ENCODE results near the gene PLXDC2.

DNA sequence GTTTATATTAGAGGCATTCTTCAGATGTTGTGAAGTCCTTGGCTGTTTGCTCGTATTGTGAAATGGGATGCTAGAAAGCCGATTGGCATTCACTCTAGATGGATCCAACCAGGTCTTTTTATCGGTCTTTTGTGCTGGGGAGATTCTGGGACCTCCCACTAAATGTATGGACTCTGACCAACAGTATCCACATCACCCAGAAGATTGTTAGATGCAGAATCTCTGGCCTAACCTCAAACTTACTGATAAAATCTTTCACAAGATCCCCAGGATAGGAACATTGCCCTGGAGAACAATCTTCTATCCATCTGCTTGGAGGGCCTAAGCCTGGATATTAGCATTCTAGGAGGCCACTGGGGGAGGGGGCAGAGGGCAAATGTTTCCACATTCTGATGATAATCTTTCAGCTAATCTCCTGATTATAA, 160.9 kb downstream of the PLXDC2 start:
- TF ChIP-seq, protein P1, sequence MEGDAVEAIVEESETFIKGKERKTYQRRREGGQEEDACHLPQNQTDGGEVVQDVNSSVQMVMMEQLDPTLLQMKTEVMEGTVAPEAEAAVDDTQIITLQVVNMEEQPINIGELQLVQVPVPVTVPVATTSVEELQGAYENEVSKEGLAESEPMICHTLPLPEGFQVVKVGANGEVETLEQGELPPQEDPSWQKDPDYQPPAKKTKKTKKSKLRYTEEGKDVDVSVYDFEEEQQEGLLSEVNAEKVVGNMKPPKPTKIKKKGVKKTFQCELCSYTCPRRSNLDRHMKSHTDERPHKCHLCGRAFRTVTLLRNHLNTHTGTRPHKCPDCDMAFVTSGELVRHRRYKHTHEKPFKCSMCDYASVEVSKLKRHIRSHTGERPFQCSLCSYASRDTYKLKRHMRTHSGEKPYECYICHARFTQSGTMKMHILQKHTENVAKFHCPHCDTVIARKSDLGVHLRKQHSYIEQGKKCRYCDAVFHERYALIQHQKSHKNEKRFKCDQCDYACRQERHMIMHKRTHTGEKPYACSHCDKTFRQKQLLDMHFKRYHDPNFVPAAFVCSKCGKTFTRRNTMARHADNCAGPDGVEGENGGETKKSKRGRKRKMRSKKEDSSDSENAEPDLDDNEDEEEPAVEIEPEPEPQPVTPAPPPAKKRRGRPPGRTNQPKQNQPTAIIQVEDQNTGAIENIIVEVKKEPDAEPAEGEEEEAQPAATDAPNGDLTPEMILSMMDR (IDR thresholded peaks at IDR 0.05): no peak
- TF ChIP-seq POLR2A (IDR thresholded peaks at IDR 0.05): no peak

All from Peyer's patch (tissue), 4 donors.